ENCODE data around the gene HIPK4.
"Not testable (repeated sequence)": the region's sequence is repeated elsewhere in the genome, so short reads cannot be mapped to it uniquely, and the experiment has no call there.

The HIPK4 gene

DNA sequence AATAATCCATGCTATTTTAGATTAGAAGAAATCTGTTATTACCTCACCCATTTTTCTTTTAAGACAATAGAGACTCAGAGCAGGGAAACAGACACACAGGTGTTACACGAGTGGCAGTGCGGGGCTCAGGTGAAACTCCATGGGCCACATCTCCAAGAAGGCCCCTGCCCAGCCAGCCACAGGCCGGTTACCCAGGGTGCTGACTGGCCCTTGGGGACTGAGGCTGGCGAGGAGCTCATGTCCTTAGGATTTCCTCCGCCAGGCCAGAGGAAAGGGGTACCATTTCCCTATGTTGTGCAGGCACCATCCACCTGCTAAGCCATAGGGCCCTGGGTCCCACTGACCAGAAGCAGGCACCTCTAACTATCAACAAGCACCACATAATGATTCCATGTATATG lies 52.4 kb downstream of the HIPK4 start:
- H3K4me1 ChIP-seq (ENCODE audit: control insufficient read depth, insufficient read depth, low read length) = no peaks in the 10 kb centered on the region
- no peaks in the 10 kb centered on the region for H3K9me3 ChIP-seq (ENCODE audit: control insufficient read depth, insufficient read depth, low read length)
- DNase-seq (ENCODE audit: low read depth, low spot score) = no peak
- no peak overlapping the region for H3K4me3 ChIP-seq (ENCODE audit: low read length)
- no peaks in the 10 kb centered on the region for H3K27me3 ChIP-seq (ENCODE audit: control insufficient read depth, insufficient read depth, low read length)
- no peak overlapping the region for H3K27ac ChIP-seq (ENCODE audit: low read length)
- WGBS (ENCODE audit: insufficient coverage, insufficient read length) = no CpG with 5 or more reads among the region's 5 CpGs
- no peaks in the 10 kb centered on the region for H3K36me3 ChIP-seq (ENCODE audit: control insufficient read depth, insufficient read depth, low read length)

- H3K4me3 ChIP-seq (ENCODE audit: low read length) = no peak overlapping the region
- H3K27me3 ChIP-seq (ENCODE audit: control insufficient read depth, insufficient read depth, low read length) = no peaks in the 10 kb centered on the region
- DNase-seq (ENCODE audit: low read depth, low spot score) = no peak
- no peaks in the 10 kb centered on the region for H3K9me3 ChIP-seq (ENCODE audit: control insufficient read depth, insufficient read depth, low read length)
- no CpG with 5 or more reads among the region's 2 CpGs for WGBS (ENCODE audit: insufficient coverage, insufficient read length)
- no peak overlapping the region for H3K27ac ChIP-seq (ENCODE audit: low read length)
- no peaks in the 10 kb centered on the region for H3K36me3 ChIP-seq (ENCODE audit: control insufficient read depth, insufficient read depth, low read length)
- no peaks in the 10 kb centered on the region for H3K4me1 ChIP-seq (ENCODE audit: control insufficient read depth, insufficient read depth, low read length)
Observed at GRCh38 chr19:40337107-40337506, 52.9 kb downstream of the HIPK4 start.

GRCh38 chr19:40336601-40336900 lies 53.4 kb downstream of the HIPK4 start:
- DNase-seq (ENCODE audit: low read depth, low spot score) = no peak
- Histone ChIP-seq H3K9me3 (ENCODE audit: control insufficient read depth, insufficient read depth, low read length) (no peaks in the 10 kb centered on the region), H3K27me3 (ENCODE audit: control insufficient read depth, insufficient read depth, low read length) (no peaks in the 10 kb centered on the region), H3K36me3 (ENCODE audit: control insufficient read depth, insufficient read depth, low read length) (no peaks in the 10 kb centered on the region), H3K4me1 (ENCODE audit: control insufficient read depth, insufficient read depth, low read length) (no peaks in the 10 kb centered on the region), H3K4me3 (ENCODE audit: low read length) (no peak overlapping the region), H3K27ac (ENCODE audit: low read length) (no peak overlapping the region)
- no CpG with 5 or more reads among the region's 2 CpGs for WGBS (ENCODE audit: insufficient coverage, insufficient read length)

- 0 out of 2 replicates have a peak, but pooled peaks cover 3% of the 10 kb centered on the region for H3K36me3 ChIP-seq (ENCODE audit: control insufficient read depth, insufficient read depth, low read length)
- no peaks in the 10 kb centered on the region for H3K9me3 ChIP-seq (ENCODE audit: control insufficient read depth, insufficient read depth, low read length)
- DNase-seq (ENCODE audit: low read depth, low spot score) = no peak
- no peaks in the 10 kb centered on the region for H3K4me1 ChIP-seq (ENCODE audit: control insufficient read depth, insufficient read depth, low read length)
- H3K4me3 ChIP-seq (ENCODE audit: low read length) = no peak overlapping the region
- H3K27me3 ChIP-seq (ENCODE audit: control insufficient read depth, insufficient read depth, low read length) = no peaks in the 10 kb centered on the region
- H3K27ac ChIP-seq (ENCODE audit: low read length) = no peak overlapping the region
- WGBS (ENCODE audit: insufficient coverage, insufficient read length) = no CpG with 5 or more reads among the region's 15 CpGs
Observed at GRCh38 chr19:40335855-40336600, 54.0 kb downstream of the HIPK4 start.

DNA sequence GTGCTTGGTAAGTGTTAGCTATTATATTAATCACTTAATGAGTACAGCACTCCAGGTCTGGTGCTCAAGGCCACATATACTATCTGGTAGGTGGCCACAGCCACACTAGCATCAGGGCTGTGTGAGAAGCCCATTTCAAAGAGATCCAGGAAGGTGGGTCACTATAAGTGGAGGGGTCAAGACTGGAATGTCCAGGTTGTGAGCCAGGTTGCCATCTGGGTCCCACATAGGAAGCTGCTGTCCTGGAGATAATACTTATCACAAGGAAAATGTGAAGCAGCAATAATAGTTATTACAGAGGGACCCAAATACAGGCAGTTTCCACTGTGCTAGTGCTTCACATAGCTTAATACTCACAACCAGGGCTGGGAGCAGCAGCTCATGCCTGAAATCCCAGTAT lies 54.9 kb downstream of the HIPK4 start:
- Histone ChIP-seq H3K9me3 (ENCODE audit: control insufficient read depth, insufficient read depth, low read length) (no peaks in the 10 kb centered on the region), H3K4me1 (ENCODE audit: control insufficient read depth, insufficient read depth, low read length) (no peaks in the 10 kb centered on the region), H3K27me3 (ENCODE audit: control insufficient read depth, insufficient read depth, low read length) (no peaks in the 10 kb centered on the region), H3K27ac (ENCODE audit: low read length) (no peak overlapping the region), H3K4me3 (ENCODE audit: low read length) (no peak overlapping the region), H3K36me3 (ENCODE audit: control insufficient read depth, insufficient read depth, low read length) (0 out of 2 replicates have a peak, but pooled peaks cover 6% of the 10 kb centered on the region)
- DNase-seq (ENCODE audit: low read depth, low spot score) = no peak

DNA sequence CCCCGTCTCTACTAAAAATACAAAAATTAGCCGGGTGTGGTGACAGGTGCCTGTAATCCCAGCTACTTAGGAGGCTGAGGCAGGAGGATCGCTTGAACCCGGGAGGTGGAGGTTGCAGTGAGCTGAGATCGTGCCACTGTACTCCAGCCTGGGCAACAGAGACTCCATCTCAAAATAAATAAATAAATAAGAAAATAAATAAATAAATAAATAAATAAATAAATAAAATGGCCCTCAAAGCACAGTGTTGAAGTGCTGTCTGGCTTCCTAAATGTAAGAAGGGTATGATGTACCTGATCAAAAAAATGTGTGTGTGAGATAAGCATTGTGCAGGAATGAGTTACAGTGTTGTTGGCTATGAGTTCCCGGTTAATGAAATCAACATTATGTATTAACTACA lies 56.9 kb downstream of the HIPK4 start:
- not testable (repeated sequence) for H3K4me1 ChIP-seq (ENCODE audit: control insufficient read depth, insufficient read depth, low read length); H3K27me3 ChIP-seq (ENCODE audit: control insufficient read depth, insufficient read depth, low read length); DNase-seq (ENCODE audit: low read depth, low spot score); H3K4me3 ChIP-seq (ENCODE audit: low read length); H3K9me3 ChIP-seq (ENCODE audit: control insufficient read depth, insufficient read depth, low read length); H3K27ac ChIP-seq (ENCODE audit: low read length)
- peaks cover 14% of the 10 kb centered on the region for H3K36me3 ChIP-seq (ENCODE audit: control insufficient read depth, insufficient read depth, low read length)
- no CpG with 5 or more reads among the region's 6 CpGs for WGBS (ENCODE audit: insufficient coverage, insufficient read length)

DNA sequence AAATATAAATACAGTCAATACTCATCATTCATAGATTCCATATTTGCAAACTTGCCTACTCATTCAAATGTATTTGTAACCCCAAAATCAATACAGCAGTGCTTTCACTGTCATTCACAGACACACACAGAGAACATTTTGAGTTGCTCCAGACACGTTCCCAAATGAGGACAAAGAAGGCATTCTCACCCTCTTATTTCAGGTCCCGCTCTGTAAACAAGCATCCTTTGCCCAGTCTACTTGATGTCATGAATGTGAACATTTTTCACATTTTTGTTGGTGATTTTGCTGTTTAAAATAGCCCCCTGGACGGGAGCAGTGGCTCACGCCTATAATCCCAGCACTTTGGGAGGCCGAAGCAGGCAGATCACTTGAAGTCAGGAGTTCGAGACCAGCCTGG lies 57.3 kb downstream of the HIPK4 start:
- H3K27ac ChIP-seq (ENCODE audit: low read length) = no peak overlapping the region
- H3K9me3 ChIP-seq (ENCODE audit: control insufficient read depth, insufficient read depth, low read length) = no peaks in the 10 kb centered on the region
- no peak overlapping the region for H3K4me3 ChIP-seq (ENCODE audit: low read length)
- no peaks in the 10 kb centered on the region for H3K4me1 ChIP-seq (ENCODE audit: control insufficient read depth, insufficient read depth, low read length)
- no CpG with 5 or more reads among the region's 6 CpGs for WGBS (ENCODE audit: insufficient coverage, insufficient read length)
- H3K27me3 ChIP-seq (ENCODE audit: control insufficient read depth, insufficient read depth, low read length) = no peaks in the 10 kb centered on the region
- no peak for DNase-seq (ENCODE audit: low read depth, low spot score)
- H3K36me3 ChIP-seq (ENCODE audit: control insufficient read depth, insufficient read depth, low read length) = peaks cover 17% of the 10 kb centered on the region

GRCh38 chr19:40331052-40331451 lies 58.9 kb downstream of the HIPK4 start:
- H3K36me3 ChIP-seq (ENCODE audit: control insufficient read depth, insufficient read depth, low read length) = peaks cover 26% of the 10 kb centered on the region
- WGBS (ENCODE audit: insufficient coverage, insufficient read length) = no CpG with 5 or more reads among the region's 5 CpGs

More at GRCh38 chr19:40331052-40331451, 58.9 kb downstream of the HIPK4 start:
- no peaks in the 10 kb centered on the region for H3K9me3 ChIP-seq (ENCODE audit: control insufficient read depth, insufficient read depth, low read length)
- no peak overlapping the region for H3K27ac ChIP-seq (ENCODE audit: low read length)
- no peak overlapping the region for H3K4me3 ChIP-seq (ENCODE audit: low read length)
- DNase-seq (ENCODE audit: low read depth, low spot score) = no peak
- no peaks in the 10 kb centered on the region for H3K4me1 ChIP-seq (ENCODE audit: control insufficient read depth, insufficient read depth, low read length)
- H3K27me3 ChIP-seq (ENCODE audit: control insufficient read depth, insufficient read depth, low read length) = no peaks in the 10 kb centered on the region
